IPS DF 19.7 (cell line): ENCODE measurements around the gene OASL.
A peak's percentile ranks its signal among the peaks of the same experiment; 100 is the strongest.

Experiments
- DNase-seq: peaks from one replicate; pipeline ENCODE4 v3.0.0-alpha.2; 2013; ENCODE audit warnings: low read depth, low spot score

Gene OASL

DNA sequence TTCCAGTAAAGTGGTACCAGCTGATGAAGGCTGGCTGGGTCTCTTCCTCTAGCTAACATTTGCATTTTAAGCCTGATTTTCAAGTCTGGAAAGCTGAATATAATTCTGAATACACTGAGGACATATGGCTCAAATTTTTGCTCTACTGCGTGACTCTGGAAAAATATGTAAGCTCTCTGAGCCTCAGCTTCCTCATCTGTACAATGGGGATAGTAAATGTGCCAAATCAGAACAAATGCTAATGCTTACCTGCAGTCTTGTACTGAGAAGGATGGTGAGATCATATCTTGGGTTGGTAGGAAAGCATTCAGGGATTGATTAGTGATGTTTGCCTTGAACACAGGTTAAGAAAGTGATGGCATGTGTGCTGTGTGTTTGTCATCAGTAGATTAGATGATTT lies 46.1 kb downstream of the OASL start:
- DNase-seq, result no peak

DNA sequence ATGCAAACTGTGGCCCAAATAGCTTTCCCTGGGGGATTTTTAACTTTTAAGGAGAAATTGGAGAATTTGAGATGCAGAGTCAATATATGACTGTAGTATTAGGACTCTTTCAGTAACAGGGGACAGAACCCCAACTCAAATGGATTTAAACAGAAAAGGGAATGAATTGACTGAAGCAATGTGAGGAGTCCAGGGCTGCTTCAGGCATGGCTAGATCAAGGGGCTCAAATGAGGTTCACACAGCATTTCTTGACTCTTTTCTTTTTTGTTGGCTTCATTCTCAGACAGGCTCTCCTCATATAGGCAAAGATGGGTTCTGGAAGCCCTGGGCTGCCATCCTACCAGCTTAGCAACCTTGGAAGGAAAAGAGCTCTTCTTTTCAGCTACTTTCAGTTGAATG lies 47.1 kb downstream of the OASL start:
- DNase-seq, result no peak

DNA sequence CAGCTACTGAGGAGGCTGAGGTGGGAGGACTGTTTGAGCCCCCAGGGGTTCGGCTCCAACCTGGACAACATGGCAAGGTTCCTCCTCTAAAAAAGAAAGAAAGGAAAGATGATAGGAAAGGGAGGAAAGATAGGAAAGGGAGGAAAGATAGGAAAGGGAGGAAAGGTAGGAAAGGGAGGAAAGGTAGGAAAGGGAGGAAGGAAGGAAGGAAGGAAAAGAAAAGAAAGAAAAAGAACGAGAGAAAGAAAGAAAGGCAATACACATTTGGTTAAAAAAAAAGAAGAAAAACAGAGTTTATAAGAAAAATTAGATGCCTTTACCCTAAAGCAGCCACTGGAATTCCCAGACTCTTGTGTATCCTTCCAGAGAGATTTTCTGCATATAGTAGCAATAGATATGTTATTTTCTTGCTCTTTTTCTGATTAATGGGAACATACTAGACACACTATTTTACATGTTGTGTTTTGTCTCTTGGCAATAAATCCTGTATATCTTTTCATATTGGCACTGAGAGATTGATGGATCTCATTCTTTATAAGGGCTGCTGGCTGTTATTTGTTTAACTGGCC lies 48.5 kb downstream of the OASL start:
- DNase-seq, result no peak

DNA sequence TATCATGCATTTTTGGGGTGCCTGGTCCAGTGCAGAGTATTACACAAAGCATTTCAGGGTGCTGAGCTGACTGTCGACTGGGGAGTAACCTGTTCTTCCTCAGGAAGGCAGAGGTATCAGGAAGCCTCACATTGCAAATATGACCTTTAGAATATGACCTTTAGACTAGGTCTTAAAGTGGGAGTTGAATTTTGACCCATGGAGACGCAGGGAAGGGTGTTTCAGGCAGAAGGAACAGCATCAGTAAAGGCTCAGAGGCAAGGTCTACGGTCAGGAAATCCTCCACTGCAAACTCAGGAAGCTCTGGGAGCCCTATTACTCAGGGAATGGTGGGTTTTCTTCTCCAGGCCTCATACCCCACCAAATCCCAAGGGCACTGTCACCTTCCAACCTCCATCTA lies 49.4 kb downstream of the OASL start:
- no peak for DNase-seq

DNA sequence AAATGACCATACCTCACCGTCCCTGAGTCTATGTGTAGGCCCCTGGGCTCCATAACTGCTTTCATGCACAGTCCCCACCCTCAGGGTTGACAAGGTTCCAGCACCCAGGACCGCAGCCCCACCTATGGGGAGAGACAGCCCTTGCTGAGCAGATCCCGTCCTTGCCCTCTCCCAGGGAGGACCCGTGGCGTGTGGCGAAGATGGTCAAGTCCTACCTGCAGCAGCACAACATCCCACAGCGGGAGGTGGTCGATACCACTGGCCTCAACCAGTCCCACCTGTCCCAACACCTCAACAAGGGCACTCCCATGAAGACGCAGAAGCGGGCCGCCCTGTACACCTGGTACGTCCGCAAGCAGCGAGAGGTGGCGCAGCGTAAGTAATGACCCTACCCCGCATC lies 50.4 kb downstream of the OASL start:
- DNase-seq, result no peak

DNA sequence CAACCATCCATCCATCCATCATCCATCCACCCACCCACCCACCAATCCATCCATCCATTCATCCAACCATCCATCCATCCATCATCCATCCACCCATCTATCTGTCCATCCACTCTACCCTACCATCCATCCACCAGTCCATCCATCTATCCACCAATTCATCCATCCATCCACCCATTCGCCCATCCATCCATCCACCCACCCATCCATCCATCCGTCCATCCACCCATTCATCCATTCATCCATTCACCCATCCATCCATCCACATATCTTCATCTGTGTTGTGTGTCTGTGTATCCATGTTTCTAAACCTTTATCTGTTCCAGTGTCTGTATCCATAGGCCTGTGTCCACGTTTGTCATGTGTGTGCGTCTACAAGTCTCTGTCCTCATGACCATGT lies 50.8 kb downstream of the OASL start:
- no peak for DNase-seq

DNA sequence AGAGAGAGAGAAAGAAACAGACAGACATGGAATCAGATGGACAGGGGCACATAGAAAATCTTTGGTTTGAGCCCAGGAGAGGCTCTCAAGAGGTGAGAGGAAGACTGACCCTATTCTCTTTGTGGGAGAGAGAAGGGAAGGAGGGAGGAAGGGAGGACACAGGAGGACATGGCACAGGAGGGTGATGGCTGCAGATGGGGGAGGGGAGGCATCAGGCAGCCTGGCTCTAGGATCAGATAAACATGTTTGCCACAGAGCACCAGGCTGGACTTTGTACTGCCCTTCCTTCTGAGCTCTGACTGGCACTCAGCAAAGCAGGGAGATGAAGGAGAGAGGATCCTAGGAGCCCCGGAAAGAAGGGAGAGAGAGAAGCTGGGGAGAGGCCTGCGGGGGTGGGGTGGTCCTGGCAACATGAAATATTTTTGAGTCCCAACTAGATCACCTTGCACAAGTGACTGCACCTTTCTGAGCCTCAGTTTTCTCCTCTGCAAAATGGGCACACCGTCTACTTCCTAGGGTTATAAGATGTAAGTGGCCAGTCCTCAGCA lies 54.6 kb downstream of the OASL start:
- no peak for DNase-seq

DNA sequence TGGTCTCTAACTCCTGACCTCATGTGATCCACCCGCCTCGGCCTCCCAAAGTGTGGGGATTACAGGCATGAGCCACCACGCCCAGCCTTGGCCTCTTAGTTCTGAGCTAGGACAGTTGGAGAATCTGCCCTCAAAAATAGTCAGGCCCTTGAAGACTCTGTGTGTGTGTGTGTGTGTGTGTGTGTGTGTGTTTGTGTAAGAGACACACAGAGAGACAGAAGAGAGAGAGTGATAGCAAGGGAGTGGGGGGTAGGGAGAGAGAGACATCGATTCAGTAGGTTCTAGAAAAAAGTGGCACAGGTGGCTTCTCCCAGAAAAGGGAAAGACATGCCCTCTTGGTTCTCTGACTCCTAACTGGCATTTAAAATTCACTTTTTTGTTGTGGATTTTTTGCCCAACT lies 55.3 kb downstream of the OASL start:
- DNase-seq, result no peak

DNA sequence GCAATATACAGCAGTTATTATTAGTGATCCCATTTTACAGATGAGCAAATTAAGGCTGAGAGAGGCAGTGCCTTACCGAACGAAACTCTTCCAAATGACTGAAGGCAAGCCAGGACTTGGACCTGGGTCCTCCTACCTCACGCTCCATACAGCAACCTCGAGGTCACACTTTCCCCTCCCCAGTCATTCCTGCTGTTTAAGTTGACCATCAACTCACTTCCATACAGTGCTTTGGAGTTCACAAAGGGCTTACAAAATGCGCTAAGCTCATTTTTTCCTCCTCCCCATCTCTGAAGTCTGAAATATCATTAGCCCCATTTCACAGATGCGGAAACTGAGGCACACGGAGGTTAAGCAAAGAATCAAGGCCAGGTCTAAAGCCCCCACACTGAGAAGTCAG lies 56.4 kb downstream of the OASL start:
- no peak for DNase-seq

DNA sequence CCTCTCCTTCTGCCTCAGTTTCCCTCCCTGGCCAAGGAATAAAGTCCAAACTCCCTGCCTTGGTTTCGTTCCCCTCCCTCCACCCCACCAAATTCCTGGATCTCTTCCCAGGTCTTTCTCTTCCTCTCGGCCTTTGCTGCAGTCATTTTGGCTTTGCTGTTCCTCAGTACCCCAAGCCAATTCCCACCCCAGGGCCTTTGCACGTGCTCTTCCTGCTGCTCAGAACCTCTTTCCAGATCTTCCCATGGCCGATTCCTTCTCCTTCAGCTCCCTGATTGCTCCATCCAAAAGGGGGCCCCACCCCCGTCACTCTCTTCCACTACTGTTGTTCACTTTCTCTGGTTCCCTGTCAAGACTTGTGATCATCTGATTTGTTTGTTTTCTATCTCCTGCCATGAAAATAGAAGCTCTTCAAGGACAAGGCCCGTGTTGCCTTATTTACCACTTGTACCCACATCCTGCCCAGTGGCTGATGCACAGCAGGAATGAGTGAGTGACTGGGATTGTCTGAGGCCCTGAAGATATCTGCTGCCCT lies 57.6 kb downstream of the OASL start:
- no peak for DNase-seq

DNA sequence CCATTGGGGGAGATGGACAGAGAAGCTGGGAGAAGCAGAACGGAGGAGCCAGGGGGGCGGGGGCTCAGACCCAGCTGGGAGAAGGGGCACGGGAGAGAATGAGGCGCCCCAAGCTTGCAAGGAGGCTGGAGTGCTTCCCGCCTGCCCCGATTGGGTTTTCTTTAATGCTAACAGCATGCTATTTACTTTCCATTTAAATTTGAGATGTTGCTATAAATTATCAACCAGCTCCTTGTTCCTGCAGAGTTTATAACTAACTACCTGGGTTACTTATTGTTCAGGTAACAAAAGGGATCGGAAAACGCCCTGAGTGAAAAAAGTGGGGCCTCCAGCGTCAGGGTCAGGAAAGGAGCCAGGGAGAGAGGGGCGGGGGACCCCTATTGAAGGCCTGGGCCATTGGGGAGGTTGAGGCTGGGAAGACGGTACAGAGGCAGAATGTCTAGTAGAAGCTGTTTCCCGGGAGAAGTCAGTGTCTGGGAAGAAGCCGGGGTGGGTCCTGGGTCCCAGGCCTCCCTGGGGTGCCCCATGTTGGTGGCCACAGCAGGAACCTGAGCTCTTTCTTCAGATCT lies 58.2 kb downstream of the OASL start:
- no peak for DNase-seq

DNA sequence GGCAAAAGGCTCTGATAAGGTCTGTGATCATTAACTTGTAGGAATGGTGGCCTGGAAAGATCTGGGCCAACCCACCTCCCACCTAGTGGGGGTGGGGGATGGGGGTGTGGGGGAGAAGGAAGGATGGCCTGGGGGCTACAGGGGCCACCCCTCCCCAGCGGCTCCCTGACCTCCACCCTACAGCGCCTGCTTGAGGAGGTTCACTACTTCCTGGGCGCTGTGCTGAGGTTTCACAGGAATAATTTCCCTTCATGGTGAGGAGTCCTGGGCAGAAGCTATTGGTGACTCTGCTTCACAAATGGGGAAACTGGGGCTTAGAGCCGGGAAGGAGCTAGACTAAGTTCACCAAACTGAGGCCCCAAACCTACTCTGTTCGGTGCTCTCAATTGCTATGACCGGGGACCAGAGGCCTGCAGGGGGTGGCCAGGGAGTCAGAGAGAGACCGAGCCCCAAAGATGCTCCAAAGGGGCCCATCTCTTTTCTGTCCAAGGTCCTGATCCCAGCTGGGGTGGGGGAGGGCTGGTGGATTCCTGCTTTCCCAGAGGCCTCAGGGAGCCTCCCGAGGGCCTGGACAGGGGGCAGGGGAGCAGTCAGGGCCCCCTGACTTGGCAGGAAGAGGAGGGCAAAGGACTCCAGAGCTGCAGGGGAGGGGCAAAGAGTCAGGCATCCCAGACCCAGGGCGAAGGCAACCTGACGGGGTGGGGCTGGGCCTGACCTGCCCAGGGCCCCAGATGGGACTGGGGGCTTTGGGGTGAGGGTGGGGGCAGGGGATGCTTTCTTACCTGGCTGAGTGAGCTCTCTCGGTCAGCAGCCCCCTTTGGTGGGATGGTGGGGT lies 59.0 kb downstream of the OASL start:
- no peak for DNase-seq

DNA sequence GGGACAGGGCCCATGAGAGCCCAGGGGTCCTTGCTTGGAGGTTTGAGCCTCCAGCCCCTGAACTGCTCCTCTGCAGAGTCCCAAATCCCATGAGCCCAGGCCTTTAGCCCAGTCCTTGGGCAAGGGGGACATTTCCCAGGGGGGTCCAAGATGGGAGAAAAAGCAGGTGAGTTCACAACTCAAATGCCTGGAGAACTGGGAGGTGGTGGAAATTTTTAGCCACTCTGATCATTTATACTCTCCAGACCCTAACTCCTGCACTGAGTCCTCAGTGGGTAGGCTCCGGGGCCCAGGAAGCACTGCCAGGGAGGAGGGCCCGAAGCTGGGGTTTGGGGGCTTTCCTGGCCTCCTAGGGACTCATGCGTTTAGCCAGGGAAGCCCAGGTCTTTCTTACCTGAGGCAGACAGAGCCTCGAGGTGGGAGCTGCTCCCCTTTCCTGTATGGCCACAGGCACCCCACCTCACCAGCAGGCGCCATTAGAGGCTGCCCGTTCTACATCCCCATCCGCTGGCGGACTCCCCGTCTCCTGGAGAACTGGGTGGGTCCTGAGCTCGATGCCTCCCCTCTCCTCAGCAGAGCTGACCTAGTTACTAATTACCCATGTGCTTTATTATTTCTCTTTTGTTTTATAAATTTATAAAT lies 59.7 kb downstream of the OASL start:
- no peak for DNase-seq

DNA sequence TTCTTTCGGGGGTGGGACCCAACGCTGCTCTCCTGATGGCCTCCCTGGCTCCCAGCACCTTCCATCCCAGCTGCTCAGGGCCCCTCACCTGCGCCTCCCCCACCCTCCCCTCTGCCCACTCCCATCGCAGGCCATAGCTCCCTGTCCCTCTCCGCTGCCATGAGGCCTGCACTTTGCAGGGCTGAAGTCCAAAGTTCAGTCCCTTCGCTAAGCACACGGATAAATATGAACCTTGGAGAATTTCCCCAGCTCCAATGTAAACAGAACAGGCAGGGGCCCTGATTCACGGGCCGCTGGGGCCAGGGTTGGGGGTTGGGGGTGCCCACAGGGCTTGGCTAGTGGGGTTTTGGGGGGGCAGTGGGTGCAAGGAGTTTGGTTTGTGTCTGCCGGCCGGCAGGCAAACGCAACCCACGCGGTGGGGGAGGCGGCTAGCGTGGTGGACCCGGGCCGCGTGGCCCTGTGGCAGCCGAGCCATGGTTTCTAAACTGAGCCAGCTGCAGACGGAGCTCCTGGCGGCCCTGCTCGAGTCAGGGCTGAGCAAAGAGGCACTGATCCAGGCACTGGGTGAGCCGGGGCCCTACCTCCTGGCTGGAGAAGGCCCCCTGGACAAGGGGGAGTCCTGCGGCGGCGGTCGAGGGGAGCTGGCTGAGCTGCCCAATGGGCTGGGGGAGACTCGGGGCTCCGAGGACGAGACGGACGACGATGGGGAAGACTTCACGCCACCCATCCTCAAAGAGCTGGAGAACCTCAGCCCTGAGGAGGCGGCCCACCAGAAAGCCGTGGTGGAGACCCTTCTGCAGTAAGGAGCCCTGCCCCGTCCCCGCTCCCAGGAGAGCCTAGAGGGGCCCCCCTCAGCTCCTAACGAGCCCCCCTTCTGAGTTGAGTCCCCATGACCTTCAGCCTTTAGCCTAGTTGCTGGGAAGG lies 60.5 kb downstream of the OASL start, which contains the start of gene HNF1A:
Gene HNF1A, plus strand, starts transcription at position 248 of the 924 bp plus-strand sequence. Its CDS starts 226 bp downstream, at position 474.
- no peak for DNase-seq

DNA sequence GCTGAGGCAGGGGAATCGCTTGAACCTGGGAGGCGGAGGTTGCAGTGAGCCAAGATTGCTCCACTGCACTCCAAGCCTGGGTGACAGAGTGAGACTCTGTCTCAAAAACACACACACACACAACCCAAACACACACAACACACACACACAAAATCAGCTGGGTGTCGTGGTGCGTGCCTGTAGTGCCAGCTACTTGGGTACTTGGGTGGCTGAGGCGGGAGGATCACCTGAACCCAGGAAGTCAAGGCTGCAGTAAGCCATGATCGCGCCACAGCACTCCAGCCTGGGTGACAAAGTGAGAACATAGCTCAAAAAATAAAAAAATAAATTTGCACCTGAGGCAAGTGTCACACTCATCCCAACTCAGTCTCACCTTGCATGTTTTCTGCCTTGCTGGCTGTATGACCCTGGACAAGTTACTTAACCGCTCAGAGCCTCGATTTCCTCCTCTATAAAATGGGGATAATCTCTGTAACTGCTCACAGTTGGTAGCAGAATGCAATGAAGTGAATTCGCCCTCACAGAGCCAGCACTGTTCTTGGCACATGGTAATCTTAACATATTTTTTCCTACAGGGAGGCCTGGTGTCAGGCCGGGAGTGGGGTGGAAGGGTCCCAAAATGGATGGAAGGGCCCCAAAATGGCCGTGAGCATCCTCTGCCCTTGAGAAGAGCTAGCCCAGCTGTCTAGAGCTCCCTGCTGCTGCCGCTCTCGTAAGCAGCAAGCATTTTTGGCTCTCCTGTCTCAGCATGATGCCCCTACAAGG lies 61.3 kb downstream of the OASL start:
- DNase-seq, result no peak

DNA sequence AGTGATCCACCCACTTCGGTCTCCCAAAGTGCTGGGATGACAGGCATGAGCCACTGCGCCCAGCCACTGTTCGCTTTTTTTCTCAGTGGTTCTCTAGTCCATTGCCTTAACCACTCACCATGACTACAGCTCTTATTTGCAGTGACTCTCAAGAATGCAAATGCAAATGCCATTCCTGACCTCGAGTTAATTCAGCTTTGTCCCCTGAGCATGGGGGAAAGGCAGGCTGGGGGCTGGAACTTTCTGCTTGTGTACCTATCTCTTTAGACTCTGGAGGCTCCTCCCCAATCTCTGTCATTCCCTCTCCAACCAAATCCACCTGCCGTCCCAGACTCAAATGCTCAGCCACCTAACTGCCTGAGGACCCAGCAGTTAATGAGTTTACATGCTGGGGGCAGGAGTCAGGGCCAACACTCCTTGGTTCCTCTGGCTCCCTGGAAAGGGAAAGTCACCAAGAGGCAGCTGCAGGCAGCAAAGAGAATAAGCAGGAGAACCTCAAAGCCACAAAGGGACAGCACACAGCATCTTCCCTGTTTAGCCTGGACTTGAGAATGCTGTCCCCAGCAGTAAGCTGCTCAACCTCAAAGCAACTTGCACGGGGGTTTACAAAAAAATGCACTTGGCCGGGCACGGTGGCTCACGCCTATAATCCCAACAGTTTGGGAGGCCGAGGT lies 66.0 kb downstream of the OASL start:
- DNase-seq, result peak; percentile 87

DNA sequence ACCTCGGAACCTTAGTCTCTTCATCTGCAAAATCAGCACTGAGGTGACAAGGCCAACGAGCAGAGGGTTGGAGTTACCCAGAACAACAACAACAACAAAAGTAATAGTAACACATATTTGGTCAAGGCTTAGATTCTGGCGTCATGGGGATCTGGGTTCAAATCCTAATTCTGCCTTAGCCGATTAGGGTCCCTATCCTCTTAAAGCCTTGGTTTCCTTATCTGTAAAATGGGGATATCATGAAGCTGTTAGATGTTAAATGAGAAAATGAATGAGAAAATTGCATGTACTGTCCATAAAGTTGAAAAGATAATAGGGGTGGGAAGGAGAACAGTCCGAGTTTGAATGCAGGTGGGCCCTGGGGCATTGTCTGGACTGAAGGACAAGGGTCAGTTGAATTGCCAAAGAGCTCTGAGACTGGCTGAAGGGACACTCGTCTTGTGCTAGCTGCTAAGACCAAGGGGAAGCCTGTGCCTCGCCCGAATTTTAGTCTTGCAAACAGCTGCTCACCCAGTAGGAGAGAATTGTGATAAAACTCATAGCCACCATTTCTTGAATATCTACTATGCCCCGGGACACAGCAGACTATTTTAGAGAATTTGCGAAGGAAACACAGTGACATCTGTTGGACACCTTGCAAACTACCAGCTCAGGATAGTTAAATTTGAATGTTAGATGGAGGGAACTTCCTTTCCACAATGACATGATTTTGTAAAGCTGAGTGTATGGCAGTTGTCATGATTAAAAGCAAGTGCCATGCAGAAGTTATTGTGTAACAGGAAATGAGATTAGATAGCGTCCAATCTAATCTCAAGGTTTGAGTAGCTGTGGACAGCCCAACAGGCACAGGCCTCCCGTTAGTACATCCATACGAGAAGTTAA lies 67.5 kb downstream of the OASL start:
- DNase-seq, result no peak

DNA sequence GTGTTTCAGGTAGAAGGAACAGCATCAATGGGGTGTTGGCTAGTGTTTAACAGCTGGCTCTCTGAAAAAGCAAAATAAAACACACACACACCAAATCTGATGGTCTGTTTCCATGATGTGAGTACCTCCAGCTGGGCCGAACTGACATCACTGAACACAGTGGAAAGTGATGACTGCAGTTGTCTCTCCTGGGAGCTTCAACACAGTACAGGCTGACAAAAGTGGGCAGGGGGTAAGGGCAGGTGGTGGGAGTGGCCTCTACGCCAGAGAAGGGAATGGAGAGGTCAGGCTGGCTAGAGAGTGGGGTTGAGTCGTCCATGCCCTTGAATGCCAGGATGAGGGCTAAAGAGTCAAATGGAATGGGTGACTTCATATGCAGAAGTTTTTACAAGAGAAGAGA lies 68.7 kb downstream of the OASL start:
- DNase-seq, result no peak
